Skeletal muscle tissue (tissue), 4 donors: Measurements from ENCODE around the gene NAA80. TPM values are rescaled to one million over a fixed set of nuclear protein-coding genes. Genes with fewer than 3 reads are reported as not detected.
"Not testable (repeated sequence)": the region's sequence is repeated elsewhere in the genome, so short reads cannot be mapped to it uniquely, and the experiment has no call there.

Experiments used
- H3K27ac ChIP-seq: one replicate; pipeline ENCODE4 v1.7.0; 2013; ENCODE audit warnings: mild to moderate bottlenecking, low read depth, low read length, inconsistent platforms
- H3K27me3 ChIP-seq, 3 donors: one replicate each; pipeline ENCODE4 v1.7.0; 2013; ENCODE audit warnings: low read length in 3 of 3; ENCODE audit not compliant: control insufficient read depth in 3 of 3, insufficient read depth in 3 of 3
- H3K36me3 ChIP-seq, 3 donors: one replicate each; pipeline ENCODE4 v1.7.0; 2013; ENCODE audit warnings: low read length in 3 of 3; ENCODE audit not compliant: control insufficient read depth in 3 of 3, insufficient read depth in 3 of 3
- H3K4me1 ChIP-seq, 3 donors: one replicate each; pipeline ENCODE4 v1.7.0; 2013; ENCODE audit warnings: low read length in 3 of 3, mild to moderate bottlenecking in 3 of 3; ENCODE audit not compliant: control insufficient read depth in 3 of 3, insufficient read depth in 3 of 3
- H3K4me3 ChIP-seq, 3 donors: one replicate each; pipeline ENCODE4 v1.7.0; 2013; ENCODE audit warnings: low read length in 3 of 3
- H3K9ac ChIP-seq, 3 donors: one replicate each; pipeline ENCODE4 v1.7.0; 2013; ENCODE audit warnings: low read length in 3 of 3, mild to moderate bottlenecking in 3 of 3, moderate library complexity in 2 of 3, low read depth in 1 of 3
- H3K9me3 ChIP-seq, 3 donors: one replicate each; pipeline ENCODE4 v1.7.0; 2013; ENCODE audit warnings: low read length in 3 of 3; ENCODE audit not compliant: control insufficient read depth in 3 of 3
- total RNA-seq: library from RNA; depleted of rRNA; stranded (reverse); fragments of >200 nt; gene quantifications from one replicate; pipeline ENCODE4 v1.2.3, GENCODE V29; 2014
- donor health status: Osteomylitis.

The NAA80 gene
- total RNA-seq, 1 donor from 2014 or later: 1.6 TPM

DNA sequence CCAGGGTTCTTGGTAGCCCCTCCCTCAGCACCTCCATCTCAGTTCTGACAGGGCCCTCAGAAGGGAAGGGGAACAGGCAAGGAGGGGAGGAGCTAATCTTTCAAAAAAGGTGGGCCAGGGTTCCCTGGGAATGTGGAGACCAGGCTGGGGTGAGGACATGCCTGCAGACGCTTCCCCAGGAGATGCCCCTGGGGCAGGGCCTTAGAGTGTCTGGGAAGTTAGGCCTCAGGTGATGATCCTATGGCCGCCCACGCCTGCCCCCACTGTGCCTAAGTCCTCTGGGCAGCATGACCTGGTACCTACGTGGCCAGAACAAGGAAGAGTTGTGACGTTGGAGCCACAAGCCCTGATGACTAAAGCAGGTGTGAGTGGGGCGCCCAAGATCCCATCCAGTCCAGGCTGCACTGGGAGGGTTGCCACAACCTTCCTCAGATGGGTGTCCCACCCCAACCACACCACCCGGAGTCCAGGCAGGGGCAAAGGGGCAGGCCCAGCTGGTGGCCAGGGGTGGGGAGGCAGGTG is 34.2 kb downstream of the NAA80 start:
- Histone ChIP-seq H3K4me3 (peak overlapping the region in 1 of 3 donors; percentile 13), H3K27ac (peak overlapping the region; percentile 70), H3K9me3 (no peaks in the 10 kb centered on the region), H3K27me3 (no peaks in the 10 kb centered on the region), H3K9ac (peak overlapping the region in 2 of 3 donors; percentile 51 to 90), H3K4me1 (peaks cover 72 to 76% (median 76%) of the 10 kb centered on the region in 3 donors), H3K36me3 (no peaks in the 10 kb centered on the region)

- H3K36me3 ChIP-seq: no peaks in the 10 kb centered on the region
- no peaks in the 10 kb centered on the region for H3K27me3 ChIP-seq
- H3K4me1 ChIP-seq: peaks cover 71 to 75% (median 74%) of the 10 kb centered on the region in 3 donors
- peak overlapping the region; percentile 70 for H3K27ac ChIP-seq
- no peaks in the 10 kb centered on the region for H3K9me3 ChIP-seq
- peak overlapping the region in 1 of 3 donors; percentile 57 for H3K9ac ChIP-seq
- H3K4me3 ChIP-seq: peak overlapping the region in 1 of 3 donors; percentile 23
Observed at GRCh38 chr3:50264383-50264963, 34.7 kb downstream of the NAA80 start.

DNA sequence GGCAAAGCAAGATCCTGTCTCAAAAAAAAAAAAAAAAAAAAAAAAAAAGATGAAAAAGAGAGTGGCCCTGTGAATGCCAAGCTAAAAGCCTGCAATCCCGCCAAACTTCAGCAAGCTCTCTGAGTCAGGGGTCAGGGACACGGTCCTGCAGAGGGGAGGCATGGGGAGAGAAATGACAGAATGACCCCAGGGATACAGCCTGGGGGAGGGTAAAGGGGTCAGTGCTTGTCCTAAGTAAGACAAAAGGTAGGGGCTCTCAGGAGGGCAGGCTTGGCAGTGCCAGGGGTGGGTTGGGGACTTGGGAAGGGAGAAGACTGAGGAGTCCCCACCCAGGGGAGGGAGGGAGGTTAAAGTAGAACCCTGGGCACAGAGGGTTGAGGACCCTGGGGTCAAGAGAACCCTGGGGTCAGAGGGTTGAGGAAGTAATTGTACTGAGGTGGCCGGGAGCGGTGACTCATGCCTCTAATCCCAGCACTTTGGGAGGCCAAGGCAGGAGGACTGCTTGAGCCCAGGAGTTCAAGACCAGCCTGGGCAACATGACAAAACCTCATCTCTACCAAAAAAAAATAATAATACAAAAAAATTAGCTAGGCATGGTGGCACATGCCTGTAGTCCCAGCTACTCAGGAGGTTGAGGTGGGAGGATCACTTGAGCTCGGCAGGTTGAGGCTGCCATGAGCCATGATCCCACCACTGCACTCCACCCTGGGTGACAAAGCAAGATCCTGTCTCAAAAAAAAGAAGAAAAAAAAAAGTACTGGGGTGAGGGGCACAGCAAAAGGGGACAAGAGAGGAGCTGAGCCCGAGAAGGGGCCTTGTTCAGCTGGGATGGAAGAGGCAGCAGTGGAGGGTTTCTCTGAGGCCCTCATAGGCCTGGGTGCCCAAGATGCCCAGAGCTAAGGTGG is 35.5 kb downstream of the NAA80 start:
- peak overlapping the region in 1 of 3 donors; percentile 23 for H3K4me3 ChIP-seq

DNA sequence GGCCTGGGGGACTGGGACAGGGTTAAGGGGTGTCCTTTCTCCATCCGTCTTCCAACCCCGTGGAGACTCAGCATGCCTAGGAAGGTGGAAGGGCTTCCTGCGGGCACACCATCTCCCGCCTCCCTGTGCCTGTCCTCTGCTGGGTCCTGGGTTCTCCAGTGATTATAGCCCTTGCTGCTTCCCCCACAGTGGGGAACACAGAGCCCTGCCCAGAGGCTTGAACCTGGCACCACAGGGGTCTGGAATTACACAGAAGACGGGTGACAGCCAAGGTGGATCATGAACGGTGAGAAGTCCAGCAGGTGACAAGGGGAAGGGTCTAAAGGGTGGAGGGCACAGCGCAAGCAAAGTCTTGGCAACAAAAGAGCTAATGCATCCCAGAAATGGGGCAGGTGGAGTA is 36.4 kb downstream of the NAA80 start:
- no peaks in the 10 kb centered on the region for H3K27me3 ChIP-seq
- H3K9ac ChIP-seq: no peak overlapping the region
- H3K27ac ChIP-seq: no peak overlapping the region
- H3K9me3 ChIP-seq: no peaks in the 10 kb centered on the region
- peaks cover 3 to 5% (median 4%) of the 10 kb centered on the region in 3 donors for H3K36me3 ChIP-seq
- H3K4me3 ChIP-seq: no peak overlapping the region
- H3K4me1 ChIP-seq: peaks cover 59 to 63% (median 61%) of the 10 kb centered on the region in 3 donors

More for the DNA sequence above, 35.5 kb downstream of the NAA80 start:
- Histone ChIP-seq H3K9ac (peak overlapping the region in 1 of 3 donors; percentile 57), H3K27ac (peak overlapping the region; percentile 70), H3K4me1 (peaks cover 69 to 71% (median 70%) of the 10 kb centered on the region in 3 donors), H3K36me3 (no peaks in the 10 kb centered on the region), H3K9me3 (no peaks in the 10 kb centered on the region), H3K27me3 (no peaks in the 10 kb centered on the region)

- not testable (repeated sequence) for H3K4me3 ChIP-seq, H3K27me3 ChIP-seq, H3K9me3 ChIP-seq, H3K27ac ChIP-seq, H3K9ac ChIP-seq, H3K36me3 ChIP-seq
- H3K4me1 ChIP-seq: peaks cover 56 to 61% (median 56%) of the 10 kb centered on the region in 3 donors
Observed at GRCh38 chr3:50262200-50262599, 37.0 kb downstream of the NAA80 start.

GRCh38 chr3:50261505-50261904 is 37.7 kb downstream of the NAA80 start:
- peak overlapping the region; percentile 85 to 92 (median 87) for H3K9ac ChIP-seq
- H3K36me3 ChIP-seq: peaks cover 14 to 17% (median 14%) of the 10 kb centered on the region in 3 donors
- H3K9me3 ChIP-seq: no peaks in the 10 kb centered on the region
- peak overlapping the region; percentile 94 for H3K27ac ChIP-seq
- H3K4me3 ChIP-seq: no peak overlapping the region
- H3K27me3 ChIP-seq: no peaks in the 10 kb centered on the region
- peaks cover 49 to 59% (median 55%) of the 10 kb centered on the region in 3 donors for H3K4me1 ChIP-seq

GRCh38 chr3:50260942-50261441 is 38.2 kb downstream of the NAA80 start:
- peak overlapping the region; percentile 94 for H3K27ac ChIP-seq
- H3K36me3 ChIP-seq: peaks cover 19 to 22% (median 20%) of the 10 kb centered on the region in 3 donors
- H3K27me3 ChIP-seq: no peaks in the 10 kb centered on the region
- H3K9me3 ChIP-seq: no peaks in the 10 kb centered on the region
- H3K4me1 ChIP-seq: peaks cover 47 to 59% (median 55%) of the 10 kb centered on the region in 3 donors
- peak overlapping the region; percentile 85 to 92 (median 87) for H3K9ac ChIP-seq
- H3K4me3 ChIP-seq: peak overlapping the region; percentile 63 to 85 (median 77)

DNA sequence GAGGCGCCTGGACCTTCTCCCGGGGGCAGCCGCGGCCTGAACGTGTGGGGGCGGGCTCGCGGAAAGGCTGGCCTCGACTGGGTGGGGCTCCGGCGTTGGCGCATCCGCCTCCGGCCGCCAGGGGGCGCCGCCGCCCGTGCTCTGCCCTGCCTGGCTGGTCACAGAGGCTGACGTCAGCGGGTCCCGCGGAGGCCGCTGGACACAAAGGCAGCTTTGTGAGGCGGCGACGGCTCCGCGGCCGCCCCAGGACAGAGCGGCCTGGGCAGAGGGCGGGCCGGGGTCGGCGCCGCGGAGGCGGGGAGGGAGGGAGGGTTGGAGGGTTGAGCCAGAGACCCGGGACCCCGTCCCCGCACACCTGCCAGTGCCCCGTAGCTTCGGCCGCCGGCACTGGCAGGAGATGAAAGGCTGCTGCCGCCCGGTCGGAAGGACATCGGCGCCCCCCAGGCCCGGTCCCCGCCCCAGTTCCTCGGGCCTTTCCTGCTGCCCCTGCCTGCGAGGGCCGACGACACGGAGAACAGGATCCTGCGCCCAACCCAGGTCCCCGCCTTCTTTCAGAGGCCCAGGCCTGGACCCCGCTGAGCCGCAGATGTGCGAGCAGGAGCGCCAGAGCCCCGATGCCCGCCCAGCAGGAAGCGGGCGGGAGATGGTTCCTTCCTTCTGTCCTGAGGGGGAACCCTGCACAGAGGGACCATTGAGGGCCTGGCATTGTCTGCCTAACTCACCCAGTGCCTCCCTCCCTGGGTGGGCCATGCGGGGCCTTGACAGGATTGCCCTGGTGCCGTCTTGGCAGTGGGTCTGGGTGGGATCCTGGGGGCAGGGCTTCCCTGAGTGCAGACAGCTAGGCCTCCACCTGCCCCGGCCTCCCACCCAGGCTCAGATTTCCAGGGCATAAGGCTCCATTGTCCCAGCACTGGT is 38.9 kb downstream of the NAA80 start:
- Histone ChIP-seq H3K36me3 (peaks cover 19 to 24% (median 20%) of the 10 kb centered on the region in 3 donors), H3K27me3 (no peaks in the 10 kb centered on the region), H3K9me3 (no peaks in the 10 kb centered on the region), H3K4me1 (peaks cover 41 to 55% (median 50%) of the 10 kb centered on the region in 3 donors), H3K9ac (peak overlapping the region; percentile 85 to 92 (median 87)), H3K4me3 (peak overlapping the region; percentile 63 to 85 (median 77)), H3K27ac (peak overlapping the region; percentile 94)

GRCh38 chr3:50259432-50260026 is 39.7 kb downstream of the NAA80 start:
- H3K27me3 ChIP-seq: no peaks in the 10 kb centered on the region
- peaks cover 19 to 24% (median 20%) of the 10 kb centered on the region in 3 donors for H3K36me3 ChIP-seq
- H3K9me3 ChIP-seq: no peaks in the 10 kb centered on the region
- peak overlapping the region in 2 of 3 donors; percentile 56 to 77 for H3K4me3 ChIP-seq
- peaks cover 43 to 56% (median 52%) of the 10 kb centered on the region in 3 donors for H3K4me1 ChIP-seq
- peak overlapping the region; percentile 94 for H3K27ac ChIP-seq
- peak overlapping the region in 2 of 3 donors; percentile 85 to 92 for H3K9ac ChIP-seq
